GM19240 (cell line): ENCODE measurements around the gene POLG.
"Not testable (repeated sequence)": the region's sequence is repeated elsewhere in the genome, so short reads cannot be mapped to it uniquely, and the experiment has no call there.

Experiments
- DNase-seq: peaks from one replicate; pipeline ENCODE4 v3.0.0; 2011; ENCODE audit warnings: low spot score; ENCODE audit not compliant: insufficient read length

Gene POLG

DNA sequence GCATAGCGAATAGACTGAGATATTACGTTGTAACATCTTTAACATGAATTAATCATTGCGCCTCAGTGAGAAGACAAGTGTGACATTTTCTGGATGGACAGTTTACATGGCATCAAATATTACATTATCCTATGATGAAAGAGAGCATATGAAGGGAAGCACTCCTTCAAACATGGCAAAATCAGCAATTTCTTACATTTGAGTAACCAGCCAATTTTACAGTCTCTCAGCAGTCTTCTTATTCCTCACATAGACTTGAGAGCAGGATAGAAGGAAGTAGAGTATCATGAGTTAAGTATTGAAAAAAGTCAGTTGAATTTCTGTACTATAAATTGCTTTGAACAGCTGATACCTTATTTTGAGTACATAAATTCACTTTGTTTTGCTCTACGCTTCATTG, 52.0 kb downstream of the POLG start:
- no peak for DNase-seq

DNA sequence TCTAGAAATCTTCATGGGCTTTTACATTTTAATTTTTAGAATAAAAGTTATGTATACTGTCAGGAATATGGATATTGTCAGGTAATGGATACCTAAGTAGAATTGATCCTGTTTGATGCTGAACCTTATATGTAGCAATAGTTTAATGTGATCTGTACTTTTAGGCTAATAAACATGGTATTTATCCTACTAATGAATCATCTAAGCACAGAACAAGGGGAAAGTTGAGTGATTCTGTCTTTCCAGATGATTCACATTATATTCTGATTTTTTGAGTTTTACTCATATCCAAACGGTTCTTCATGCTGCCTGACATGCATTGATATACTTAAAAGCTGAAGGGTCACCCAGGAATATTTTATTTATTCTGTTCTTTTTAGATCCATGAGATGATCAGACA, 56.3 kb downstream of the POLG start:
- no peak for DNase-seq

DNA sequence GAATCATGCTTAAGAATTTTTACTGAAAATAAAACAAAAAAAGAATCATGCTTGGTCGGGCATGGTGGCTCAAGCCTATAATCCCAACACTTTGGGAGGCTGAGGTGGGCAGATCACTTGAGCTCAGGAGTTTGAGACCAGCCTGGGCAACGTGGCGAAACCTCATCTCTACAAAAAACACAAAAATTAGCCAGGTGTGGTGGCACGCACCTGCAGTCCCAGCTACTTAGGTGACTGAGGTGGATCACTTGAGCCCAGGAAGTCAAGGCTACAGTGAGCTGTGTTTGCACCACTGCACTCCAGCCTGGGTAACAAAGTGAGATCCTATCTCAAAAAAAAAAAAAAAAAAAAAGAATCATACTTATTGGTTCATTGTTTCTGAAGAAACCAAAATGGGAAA, 57.3 kb downstream of the POLG start:
- not testable (repeated sequence) for DNase-seq
